ENCODE data around the gene LHX6.

LHX6 gene

GRCh38 chr9:122190597-122191381 lies 38.0 kb downstream of the LHX6 start:
- DNase-seq, result no peak

DNA sequence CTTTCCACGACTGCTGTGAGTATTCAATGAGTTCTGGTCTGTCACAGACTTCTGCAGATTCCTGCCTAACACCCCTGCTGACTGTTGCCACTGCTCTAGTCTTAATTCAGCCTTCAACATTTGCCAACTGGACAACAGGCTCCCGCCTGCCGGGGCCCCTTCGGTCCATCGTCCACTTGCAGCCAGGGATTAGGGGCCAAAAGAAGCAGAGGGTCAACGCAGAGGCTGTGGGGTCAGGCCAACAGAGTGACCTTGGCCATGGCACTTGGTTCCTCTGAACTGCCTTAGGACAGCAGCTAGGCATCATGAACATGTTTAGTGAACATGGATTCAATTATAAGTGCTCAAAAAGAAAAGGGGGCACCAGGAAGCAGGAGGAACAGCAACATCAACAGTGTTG lies 40.4 kb downstream of the LHX6 start:
- no peak for DNase-seq

DNA sequence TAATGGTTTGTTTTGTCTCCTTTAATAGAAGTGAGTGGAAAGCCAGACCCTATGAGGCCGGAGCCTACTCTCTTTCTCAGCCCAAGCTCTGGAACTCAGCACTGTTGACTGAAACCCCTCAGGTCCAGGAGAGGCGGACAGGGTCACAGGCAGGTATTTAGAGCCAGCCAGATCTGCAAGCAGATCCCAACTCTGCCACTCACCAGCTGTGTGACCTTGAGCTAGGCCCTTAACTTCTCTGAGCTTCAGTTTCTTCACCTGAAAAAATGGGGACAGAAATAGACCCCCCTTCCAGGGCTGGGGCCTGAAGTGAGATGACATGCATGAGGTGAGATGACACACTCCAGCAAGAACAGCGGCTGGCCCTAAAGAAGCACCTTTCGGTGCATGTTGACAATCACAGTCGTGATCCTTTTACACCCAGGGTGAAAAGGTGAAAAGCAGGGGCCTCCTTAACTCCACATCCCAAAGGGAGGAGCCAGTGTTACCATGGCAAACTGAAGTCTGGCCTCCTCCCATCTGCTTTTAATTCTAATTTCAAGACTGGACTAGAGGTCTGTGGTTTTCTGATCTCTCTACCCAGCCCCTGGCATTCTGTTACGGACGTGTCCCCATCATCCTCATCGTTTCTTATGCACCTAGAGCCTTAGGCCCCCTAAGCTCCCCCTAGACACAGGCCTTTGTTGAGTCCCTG lies 41.8 kb downstream of the LHX6 start:
- DNase-seq, result no peak

- no peak for DNase-seq
Observed at GRCh38 chr9:122186301-122186700, 42.5 kb downstream of the LHX6 start.

GRCh38 chr9:122184551-122184950 lies 44.2 kb downstream of the LHX6 start:
- DNase-seq, result no peak

DNA sequence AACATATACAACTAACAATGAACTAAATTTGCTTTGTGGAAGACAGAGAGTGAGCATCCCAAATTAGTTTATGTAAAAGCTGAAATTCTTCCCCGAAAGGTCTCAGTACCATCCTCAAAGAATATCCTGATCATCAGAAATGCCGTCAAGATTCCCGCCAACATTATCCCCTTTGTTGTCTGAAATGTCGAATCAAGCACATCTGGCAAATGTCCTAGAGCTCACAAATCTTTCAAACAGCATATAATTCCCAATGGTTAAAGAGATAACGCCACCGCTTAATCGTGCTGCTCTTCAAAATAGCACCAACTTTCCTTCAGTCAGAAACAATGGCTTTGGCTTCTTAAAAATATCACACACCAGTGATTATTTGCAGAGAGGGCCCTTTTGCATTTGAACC lies 45.3 kb downstream of the LHX6 start:
- DNase-seq, result no peak

- no peak for DNase-seq
Observed at GRCh38 chr9:122180633-122181032, 48.1 kb downstream of the LHX6 start.

GRCh38 chr9:122179690-122180074 lies 49.1 kb downstream of the LHX6 start:
- no peak for DNase-seq

GRCh38 chr9:122179054-122179689 lies 49.6 kb downstream of the LHX6 start:
- DNase-seq, result no peak

- DNase-seq, result no peak
Observed at GRCh38 chr9:122176916-122177315, 51.8 kb downstream of the LHX6 start.

DNA sequence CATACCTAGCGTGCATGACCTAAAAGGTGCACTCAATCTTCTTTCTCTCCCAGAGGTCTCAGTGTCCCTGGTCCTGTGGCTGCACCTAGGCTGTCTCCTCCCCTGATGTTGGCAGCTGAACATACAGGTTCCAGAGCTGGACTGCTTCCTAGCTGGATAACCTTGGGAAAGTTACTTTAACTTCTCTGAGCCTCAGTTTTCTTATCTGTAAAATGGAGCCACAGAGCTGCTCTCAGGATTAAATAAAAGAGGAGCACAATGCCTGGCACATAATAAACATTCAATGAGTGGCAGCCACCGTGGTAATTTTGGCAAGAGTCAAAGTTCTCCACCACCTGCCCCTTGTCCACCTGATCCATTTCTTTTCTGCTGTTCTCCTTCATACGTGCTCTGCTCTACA lies 55.1 kb downstream of the LHX6 start:
- DNase-seq, result no peak

DNA sequence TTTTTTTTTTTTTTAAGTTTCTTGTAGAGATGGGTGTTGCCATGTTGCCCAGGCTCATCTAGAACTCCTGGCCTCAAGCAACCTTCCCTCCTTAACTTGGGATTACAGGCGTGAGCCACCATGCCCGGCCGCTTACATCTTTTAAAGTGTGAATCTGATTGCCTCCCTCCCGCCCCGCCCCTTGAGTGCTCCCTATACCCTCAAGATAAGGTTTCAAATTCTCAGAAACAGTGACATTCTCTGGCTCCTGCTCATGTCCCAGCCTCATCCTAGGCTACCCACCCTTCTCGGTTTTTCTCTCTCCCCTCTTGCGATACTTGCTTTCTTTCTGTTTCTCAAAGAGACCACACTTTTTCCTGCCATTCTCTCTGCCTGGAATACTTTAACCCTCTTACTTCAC lies 56.6 kb downstream of the LHX6 start:
- no peak for DNase-seq

- no peak for DNase-seq
Observed at GRCh38 chr9:122168356-122168755, 60.4 kb downstream of the LHX6 start.

- no peak for DNase-seq
Observed at GRCh38 chr9:122164286-122164685, 64.5 kb downstream of the LHX6 start.

DNA sequence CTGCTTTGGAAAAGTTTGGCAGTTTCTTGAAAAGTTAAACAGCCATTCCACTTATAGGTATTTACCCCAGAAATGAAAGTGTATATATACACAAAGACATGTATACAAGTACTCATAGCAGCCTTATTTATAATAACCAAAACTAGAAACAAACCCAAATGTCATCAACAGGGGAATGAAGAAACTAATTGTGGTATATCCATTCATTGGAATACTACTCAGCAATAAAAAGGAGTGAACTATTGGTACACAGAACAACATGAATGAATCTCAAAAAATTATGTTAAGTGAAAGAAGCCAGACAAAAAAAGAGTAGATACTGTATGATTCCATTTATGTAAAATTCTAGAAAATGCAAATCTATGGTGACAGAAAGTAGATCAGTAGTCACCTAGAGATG lies 66.3 kb downstream of the LHX6 start:
- DNase-seq, result no peak

- no peak for DNase-seq
Observed at GRCh38 chr9:122159925-122160246, 68.9 kb downstream of the LHX6 start.

DNA sequence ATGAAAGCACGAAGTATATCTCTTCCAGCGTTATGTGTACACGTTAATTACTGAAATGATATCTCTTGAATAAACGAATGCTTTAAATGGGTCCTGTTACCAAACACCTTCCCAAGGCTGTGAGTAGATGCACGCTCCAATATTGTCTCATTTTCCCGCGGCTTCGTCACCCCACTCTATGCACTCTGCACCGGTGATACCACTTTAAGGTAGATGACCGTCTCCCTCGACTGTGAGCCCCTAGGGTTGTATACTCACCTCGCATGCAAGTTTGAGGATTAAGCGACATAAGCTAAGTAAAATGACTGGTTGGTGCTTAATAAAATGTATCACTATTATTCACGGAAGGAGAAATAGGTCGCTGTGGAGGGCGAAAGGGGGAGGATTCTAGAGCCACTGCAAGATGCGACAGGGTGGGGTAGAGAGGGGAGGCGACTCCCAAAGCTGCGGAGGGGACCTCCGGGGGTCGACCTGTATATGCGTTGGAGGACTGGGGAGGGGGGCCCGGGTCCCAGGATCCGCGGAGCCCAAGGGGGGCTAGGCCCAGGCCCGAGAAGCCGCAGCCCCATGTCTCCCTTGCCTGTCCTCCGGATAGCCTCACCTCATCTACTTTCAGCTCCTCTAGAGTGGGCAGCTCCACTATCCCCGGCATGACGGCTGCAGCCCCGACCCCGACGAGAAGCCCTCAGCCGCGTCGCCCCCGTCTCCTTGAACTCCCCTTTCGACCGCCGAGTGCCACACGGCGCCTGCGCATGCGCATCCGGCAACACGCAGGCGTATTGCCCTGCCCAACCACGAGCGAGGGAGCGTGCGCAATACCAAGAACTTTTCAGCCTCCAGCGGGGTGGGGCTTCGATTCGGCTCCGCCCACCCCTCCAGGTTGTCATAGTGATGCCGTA lies 69.5 kb downstream of the LHX6 start, which contains the start of the genes MORN5 and NDUFA8:
Gene MORN5 (plus strand): TSS at position 883 of the 899 bp plus-strand sequence. CDS start 65 bp downstream, outside the sequence.
Gene NDUFA8 (minus strand): TSS at position 754 of the 899 bp plus-strand sequence. CDS start 102 bp downstream, at position 652.
- DNase-seq, result peak; percentile 92

DNA sequence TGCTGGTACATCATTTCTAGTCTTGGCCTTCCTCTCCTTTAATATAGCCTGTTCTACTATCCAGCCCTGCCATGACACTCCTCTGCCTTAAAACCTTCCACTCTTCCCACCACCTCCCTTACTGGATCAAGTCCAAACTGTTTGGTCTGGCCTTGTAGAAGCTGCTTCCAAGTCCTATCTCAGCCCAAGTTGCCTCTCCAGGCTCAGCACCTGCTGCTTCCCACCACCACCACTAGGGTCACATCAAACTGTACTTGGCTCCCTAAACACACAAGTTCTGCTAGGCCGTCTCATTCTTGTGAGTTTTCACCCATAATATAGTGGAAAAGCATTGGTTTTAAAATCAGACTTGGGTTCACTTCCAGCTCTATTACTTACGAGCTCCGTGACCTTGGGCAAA lies 70.6 kb downstream of the LHX6 start:
- DNase-seq, result no peak

DNA sequence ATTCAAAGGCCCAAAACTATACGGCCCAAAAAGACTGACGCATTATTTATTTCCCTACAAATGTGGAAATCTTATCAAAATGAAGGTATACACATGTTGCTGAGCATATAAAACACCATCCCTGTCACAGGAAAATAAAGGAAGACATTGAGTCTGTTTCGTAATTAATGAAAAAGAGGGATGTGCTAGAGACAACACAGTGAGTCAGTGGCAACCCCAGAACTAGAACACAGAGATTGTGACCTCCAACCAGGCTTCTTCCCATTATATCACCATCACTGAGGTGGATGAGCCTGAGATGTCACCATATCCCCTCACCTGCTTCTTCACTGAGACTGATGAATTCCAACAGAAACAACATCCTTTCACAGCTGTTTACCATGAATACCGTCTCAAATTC lies 73.0 kb downstream of the LHX6 start:
- DNase-seq, result no peak

All from NCI-H1105 (cell line).